Bone marrow (tissue), 2 donors: ENCODE results near the gene GTPBP2.
A peak's percentile ranks its signal among the peaks of the same experiment; 100 is the strongest.
"Not testable (repeated sequence)": the region's sequence is repeated elsewhere in the genome, so short reads cannot be mapped to it uniquely, and the experiment has no call there.

Experiments
- DNase-seq, 2 donors: peaks; one replicate each; lab custom pipeline; 2025; lab: John Stamatoyannopoulos, UW

GTPBP2 gene

DNA sequence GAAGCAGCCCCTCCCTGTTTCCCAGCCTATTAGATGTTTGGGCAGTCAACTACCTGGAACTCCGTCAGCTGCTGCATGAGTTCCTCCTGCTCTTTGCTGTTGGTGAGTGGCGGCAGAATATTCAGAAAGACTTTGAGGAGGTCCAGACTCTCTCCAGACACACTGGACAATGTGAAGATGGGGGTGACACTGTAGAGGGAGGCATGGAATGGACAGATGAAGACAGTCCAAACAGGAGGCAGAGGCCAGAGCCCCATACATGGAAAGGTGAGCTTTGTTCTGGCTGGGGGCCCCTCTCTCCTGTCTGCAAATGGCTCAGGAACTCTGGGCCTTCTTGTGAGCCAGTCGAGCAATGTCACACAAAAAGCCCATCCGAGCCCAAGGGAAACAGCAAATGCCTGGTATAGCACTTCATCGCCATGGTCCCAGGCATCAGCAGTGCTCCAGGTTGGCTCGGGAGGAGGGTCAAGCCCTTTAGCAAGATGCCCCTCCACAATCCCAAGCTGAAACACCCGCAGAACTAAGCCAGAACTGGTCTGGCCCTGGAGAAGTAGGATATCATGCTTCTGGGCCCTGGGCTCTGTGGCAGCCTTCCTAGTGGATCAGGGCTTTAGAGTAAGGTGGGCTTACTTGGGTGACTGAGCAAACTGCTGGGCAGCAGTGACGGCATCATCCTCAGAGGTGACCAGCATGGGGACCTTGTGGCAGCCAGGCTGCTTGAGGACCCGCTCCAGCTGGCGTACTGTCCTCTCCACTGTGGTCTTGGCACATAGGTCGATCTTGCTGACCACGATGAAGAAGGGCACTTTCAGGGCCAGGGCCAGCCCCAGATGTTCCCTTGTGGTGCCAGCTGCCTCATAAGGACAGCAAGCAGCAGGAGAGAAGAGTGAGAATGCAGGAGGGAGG is 4.9 kb downstream of the GTPBP2 start:
- no peak for DNase-seq

DNA sequence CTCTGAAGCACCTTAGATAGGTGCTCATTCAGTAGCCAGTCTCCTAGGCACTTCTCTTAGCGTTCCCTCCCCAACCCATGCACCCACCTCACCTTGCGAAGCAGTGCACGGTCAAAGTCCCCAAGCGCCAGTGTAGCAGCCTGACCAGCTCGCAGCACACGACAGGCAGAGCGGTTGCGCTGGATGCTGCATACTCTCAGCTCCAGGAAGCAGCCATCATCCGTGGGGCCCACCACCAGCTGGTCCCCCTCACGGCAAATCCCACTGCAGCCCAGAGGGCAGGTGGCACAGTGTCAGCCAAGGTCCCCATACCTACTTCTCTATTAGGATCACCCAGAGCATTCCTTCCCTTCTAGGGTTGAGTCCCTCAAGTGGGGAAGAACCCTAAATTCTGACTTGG is 6.5 kb downstream of the GTPBP2 start:
- DNase-seq = no peak

DNA sequence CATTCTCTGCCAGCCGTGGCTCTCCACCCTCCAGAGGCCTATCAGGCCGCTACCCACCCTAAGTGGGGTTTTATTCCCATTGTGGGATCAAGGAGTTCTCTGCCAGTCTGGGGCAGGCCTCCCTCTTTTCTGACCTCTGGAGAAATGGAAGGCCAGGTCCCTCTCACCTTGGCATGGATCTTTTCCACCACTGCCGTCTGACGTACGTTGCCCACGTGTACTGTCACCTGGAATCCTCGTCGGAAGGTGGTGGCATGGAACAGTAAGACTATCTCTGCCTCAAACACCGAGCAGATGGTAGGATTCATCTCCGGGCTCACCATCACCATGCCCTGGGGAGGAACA is 7.3 kb downstream of the GTPBP2 start:
- DNase-seq = no peak

DNA sequence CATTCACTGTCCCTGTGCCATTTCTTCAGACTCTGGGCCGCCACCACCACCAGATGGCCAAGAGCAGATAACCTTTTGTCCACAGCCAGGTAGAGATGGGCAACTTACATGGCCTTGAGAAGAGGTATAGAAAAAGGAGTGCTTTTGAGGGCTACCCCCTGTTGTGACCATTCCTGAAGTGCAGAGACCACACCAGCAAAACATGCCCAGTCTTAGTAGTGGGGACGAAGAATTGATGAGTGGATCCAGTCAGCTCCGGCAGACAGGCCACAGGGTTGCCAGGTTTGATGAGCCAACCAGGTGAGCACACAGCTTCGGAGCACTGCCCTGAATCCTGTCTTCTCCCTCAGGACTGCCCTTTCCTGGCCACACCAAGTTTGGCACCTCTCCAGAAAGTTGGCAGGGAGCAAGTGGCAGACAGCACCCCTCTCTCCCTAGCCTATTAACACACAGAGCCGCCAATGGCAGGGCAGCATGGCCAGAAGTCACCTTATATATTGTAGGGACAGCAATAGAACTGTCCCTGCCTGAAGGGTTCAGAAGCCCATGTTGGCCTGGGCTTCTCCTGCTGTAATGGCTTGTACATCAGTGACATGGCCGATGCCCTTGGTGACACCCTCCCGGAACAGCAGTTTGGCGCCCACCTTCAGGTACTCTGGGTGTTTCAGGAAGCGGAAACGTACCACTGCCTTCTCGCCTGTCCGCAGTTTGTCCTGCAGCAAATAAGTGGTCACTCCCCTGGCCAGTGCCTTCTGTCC is 7.8 kb downstream of the GTPBP2 start:
- DNase-seq = no peak

DNA sequence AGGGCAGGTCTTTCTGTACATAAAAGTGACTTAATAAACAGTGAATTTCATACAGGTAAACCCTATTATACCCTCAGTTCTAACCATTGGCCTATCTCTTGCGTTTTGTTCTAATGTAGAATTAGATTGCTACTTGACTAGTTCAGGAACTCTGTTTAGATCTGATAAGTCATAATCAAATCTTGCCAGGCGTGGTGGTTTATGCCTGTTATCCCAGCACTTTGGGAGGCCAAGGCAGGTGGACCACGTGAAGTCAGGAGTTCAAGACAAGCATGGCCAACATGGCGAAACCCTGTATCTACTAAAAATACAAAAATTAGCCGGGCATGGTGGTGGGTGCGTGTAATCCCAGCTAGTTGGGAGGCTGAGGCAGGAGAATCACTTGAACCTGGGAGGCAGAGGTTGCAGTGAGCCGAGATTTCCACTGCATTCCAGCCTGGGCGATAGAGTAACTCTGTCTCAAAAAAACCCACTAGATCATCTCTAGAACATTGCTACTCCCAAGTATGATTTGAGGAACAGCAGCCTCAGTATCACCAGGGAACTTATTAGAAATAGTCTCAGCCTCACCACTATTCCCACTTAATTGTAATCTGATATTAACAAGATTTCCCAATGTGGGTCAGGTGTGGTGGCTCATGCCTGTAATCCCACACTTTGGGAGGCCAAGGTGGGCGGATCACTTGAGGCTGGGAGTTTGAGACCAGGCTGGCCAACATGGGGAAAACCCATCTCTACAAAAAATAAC is 12.2 kb downstream of the GTPBP2 start:
- DNase-seq = no peak

DNA sequence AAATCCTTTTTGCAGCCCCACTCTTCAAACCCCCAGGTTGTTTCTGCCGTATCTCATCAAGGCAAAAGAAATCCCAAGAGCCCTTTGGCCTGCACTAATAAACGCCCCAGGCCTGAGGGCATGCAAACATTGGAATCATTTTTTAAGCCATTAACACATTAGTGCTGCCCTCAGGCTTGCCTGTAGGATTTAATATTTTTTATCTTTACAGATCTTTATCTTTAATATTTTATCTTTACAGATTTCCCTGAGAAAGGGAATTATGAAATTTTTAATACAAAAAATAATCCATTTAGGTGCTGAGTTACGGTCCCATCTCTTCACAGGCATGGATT is 14.7 kb downstream of the GTPBP2 start:
- no peak for DNase-seq

DNA sequence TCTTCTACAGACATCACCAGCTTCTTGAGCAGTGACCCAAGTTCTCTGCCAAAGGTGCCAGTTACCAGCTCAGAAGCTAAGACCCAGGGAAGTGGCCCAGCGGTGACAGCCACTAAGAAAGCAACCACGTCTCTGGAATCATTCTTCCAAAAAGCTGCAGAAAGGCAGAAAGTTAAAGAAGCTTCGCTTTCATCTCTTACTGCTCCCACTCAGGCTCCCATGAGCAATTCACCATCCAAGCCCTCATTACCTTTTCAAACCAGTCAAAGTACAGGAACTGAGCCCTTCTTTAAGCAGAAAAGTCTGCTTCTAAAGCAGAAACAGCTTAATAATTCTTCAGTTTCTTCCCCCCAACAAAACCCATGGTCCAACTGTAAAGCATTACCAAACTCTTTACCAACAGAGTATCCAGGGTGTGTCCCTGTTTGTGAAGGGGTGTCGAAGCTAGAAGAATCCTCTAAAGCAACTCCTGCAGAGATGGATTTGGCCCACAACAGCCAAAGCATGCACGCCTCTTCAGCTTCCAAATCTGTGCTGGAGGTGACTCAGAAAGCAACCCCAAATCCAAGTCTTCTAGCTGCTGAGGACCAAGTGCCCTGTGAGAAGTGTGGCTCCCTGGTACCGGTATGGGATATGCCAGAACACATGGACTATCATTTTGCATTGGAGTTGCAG is 15.2 kb downstream of the GTPBP2 start:
- DNase-seq = no peak

DNA sequence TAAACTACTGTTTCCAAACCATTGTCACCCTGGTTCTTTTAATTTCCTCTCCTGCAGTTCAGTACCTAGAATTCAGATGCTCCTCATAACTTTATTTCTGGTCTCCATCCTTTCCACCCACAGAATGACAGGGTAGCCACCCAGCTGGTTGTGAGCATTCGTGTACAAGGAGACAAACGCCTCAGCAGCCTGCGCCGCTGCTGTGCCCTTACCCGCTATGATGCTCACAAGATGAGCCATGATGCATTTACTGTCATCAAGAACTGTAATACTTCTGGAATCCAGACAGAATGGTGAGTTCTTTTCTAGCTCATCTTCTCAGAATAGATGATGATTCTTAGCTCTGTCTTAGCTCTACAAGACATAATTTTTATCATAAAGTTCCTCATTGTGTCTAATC is 18.6 kb downstream of the GTPBP2 start:
- no peak for DNase-seq

DNA sequence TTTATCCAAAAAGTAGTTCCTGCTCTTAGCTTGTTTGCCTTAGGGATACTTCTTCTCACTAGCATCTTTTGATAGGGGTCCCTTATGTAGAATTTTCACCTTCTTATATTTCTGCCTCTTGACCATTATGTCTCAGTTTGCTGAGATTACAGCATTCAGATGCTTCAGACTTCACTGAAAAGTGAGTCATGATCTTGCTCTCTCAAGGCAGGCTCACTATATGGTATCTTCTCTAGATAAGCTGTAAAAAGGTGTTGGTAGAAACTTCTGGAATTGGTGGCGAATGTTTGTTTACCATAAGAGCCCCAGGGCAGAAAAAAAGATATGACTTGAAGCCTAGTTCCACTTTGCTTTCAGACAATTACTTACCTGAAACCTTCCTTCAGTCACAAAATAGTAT is 19.7 kb downstream of the GTPBP2 start:
- DNase-seq = no peak

DNA sequence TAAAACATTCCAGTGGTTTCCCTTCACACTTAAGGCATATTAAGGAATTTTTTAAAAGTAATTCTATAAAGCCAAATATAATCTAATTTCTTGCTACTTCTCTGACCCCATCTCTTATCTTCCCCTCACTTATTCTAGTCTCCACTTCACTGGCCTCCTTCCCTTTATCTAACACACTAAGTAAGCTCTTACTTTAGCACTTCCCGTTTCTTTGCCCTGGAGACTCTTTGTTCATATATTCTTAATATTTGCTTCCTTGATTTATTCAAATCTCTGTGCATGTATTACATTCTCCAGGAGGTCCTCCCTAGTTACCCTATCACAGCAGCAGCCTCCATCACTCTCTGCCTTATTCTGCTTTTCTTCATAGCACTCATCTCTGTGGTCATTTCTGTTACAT is 20.3 kb downstream of the GTPBP2 start:
- DNase-seq = no peak

DNA sequence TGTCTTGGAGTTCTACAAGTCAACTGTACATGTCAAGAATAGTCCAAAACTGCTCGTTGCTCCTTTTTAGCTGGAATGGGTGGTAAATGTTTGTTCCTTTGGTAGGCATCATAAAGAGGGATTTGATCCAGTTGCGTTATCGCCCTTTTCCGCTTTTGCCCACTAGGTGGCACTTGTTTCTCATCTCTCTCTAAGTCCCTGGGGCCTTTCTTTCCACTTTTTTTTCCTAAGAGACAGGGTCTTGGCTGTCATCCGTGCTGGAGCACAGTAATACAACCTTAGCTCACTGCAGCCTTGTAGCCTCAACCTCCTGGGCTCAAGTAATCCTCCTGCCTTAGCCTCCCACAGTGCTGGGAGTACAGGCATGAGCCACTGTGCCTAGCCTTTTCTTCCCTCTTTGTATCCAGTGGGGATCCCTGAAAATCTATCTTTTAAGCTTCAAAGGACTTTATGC is 20.7 kb downstream of the GTPBP2 start:
- peak; percentile 10 to 47 for DNase-seq

DNA sequence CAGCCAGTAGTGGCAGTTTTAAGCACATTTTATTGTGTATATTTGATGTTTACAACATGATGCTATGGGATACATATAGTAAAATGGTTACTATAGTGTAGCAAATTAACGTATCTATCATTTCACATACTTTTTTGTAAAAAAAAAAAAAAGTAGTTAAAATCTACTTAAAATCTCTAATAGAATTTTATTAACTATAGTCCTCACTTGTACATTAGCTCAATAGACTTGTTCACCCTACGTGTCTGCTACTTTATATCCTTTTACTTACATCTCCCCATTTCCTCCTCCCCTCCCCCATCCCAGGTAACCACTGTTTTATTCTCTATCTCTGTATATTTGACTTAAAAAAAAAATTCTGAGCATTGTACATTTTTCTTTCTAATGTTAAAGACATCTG is 23.0 kb downstream of the GTPBP2 start:
- no peak for DNase-seq

DNA sequence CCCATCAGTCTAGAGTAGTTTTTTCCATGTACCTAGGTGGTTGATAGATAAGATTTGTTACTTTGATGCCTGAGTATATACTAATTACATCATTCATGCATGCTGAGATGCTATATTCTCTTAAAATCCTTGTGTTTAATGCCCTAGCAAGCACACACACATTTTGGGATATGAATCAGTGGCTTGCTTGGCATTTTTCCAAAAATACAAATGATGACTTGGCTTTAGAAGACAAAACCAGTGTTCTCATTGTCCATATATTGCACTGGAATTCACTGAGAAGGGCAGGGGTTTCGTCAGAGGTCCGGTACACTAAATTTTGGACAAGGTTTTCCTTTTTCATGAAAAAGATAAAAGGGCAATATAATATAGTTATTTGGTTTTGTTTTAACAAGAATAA is 24.9 kb downstream of the GTPBP2 start:
- no peak for DNase-seq

DNA sequence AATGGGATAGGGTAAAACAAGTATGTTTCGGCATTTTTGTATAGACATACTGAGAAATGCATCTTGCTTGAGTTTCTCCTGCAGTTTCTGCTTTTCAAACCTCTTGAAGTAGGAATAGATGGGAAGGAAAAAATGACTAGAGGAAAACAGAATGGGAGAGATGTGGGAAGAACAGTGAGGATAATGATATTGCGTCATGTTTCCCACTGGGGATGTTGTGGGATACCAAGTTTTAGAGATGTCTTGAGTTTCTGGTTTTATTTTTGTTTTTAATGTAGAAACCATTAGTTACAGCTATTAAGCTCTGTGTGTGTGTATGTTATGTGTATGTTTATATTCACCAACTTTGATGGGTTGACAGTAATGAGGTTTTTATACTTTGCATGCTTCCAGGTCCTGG is 28.5 kb downstream of the GTPBP2 start:
- DNase-seq = no peak

DNA sequence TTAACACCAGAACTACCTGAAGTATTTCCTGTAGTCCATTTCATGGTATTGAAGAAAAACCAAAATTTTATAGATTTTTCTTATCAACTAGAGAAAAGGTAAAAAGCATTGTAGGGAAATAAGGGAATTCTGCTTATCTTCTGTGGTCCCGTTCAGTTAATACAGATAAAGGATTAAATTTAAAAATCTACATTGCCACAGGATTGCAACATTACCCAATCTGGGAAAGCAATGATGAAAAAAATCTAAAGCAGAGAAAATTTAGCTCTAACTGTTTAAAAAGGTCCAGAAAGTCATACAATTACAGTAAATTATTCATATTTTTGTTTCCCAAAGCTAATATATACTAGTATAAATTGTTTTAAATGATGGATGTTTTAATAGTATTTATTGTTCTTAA is 35.1 kb downstream of the GTPBP2 start:
- no peak for DNase-seq

DNA sequence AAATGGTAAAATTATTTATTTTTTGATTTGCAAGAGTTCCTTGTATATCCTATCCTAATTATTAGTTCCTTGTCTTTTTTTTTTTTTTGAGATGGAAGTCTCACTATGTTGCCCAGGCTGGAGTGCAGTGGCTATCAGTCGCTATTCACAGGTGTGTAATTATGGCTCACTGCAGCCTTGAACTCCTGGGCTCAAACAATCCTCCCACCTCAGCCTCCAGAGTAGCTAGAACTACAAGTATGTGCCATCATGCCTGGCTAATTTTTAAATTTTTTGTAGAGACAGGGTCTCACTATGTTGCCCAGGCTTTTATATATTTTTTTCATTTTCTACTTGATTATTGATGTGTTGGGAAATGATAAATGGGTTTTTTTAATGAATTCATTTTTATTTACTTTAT is 39.5 kb downstream of the GTPBP2 start:
- not testable (repeated sequence) for DNase-seq

DNA sequence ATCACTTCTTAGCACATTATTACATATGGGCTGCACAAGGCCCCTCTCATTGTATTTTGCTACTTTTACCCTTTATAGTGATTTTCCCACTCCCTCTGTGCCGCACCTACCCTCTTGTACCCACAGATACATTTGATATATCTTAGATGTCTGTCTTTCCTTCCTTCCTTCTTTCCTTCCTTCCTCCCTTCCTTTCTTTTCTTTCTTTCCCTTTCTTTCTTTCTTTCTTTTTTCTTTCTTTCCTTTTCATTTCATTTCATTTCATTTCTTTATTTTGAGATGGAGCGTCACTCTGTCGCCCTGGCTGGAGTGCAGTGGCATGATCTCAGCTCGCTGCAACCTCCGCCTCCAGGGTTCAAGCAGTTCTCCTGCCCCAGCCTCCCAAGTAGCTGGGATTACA is 40.9 kb downstream of the GTPBP2 start:
- DNase-seq = no peak

DNA sequence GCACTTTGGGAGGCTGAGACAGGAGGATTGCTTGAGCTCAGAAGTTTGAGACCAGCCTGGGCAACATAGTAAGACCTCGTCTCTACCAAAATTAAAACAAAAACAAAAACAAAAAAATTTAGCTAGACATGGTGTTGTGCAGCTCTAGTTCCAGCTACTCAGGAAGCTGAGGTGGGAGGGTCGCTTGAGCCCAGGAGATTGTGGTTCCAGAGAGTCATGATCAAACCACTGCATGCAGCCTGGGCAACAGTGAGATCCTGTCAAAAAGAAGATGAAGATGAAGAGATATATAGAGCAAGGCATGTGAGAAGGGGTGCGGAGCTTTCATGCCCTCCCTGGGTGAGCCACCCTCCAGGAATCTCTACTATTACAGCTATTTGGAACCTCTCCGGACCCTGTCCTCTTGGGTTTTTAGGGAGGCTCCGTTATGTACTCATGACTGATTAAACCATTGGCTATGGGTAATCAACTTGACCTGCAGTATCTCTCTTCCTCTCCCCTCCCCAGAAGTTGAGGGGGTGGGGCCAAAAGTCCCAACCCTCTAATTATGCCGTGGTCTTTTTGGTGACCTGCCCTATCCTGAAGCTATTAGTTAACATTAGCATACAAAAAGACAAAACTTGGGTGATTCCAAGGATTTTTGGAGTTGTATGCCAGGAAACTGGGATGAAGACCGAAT is 44.0 kb downstream of the GTPBP2 start:
- DNase-seq = no peak

DNA sequence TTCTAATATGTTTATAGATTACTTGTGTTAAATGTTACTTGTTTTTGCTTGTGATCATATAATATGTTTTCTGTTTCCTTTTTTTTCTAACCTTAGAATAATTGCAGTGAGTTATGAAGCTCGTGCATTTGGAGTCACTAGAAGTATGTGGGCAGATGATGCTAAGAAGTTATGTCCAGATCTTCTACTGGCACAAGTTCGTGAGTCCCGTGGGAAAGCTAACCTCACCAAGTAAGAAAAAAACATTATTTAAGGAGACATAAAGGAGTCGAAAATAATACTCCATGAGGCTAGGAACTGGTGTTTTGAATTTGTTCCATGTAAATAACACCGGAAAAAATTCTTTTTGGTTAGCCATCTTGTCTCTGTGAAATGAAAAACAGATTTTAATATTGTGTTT is 46.2 kb downstream of the GTPBP2 start:
- DNase-seq = no peak

DNA sequence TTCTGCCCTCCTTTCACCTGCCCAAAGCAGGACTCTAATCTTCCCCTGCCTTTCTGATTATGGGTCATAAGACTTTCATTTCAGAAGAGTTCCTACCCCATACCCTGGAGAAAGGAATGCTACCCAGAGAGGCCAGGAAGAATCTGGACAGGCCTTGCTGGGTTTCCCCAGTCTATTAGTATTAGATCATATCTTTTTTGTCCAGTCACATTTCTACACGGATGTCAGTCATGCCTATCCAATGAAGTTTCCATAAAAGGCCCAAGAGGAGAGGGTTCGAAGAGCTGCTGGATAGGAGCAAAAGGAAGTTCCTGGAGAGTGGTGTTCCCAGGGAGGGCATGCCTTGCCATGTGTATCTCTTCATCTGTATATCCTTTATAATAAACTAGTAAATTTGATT is 49.9 kb downstream of the GTPBP2 start:
- no peak for DNase-seq

DNA sequence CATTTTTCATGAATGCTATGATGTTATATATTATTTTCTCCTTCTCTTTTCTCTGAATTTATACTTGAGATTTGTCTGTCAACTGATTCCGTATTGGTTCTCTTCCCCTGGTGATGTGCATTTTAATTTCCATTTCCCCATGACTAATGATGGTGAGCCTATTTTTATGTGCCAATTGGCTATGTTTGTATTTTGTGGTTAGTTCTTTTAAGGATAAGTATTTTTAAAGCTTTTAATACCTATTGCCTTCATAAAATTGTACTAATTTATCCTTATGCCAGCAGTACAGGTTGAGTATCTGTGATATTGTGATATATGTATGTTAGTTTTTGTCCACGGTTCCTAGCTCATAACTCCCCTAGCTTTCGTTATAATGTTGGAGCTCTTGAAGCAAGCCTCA is 50.3 kb downstream of the GTPBP2 start:
- DNase-seq = no peak
